H9 (cell line): ENCODE results near the gene CDH24. TPM values are rescaled to one million over a fixed set of nuclear protein-coding genes. Genes with fewer than 3 reads are reported as not detected.
A peak's percentile ranks its signal among the peaks of the same experiment; 100 is the strongest.

Experiments used
- DNase-seq: peaks from one replicate; pipeline ENCODE4 v3.0.0-alpha.2; 2017
- H2AFZ ChIP-seq: one replicate; pipeline ENCODE4 v1.6.1; 2013; ENCODE audit warnings: mild to moderate bottlenecking, low read length, control low read depth, moderate library complexity
- H2AK5ac ChIP-seq: 2 replicates; pipeline ENCODE4 v1.6.1; 2013; ENCODE audit warnings: low read length, control low read depth, mixed read lengths; ENCODE audit not compliant: insufficient read length
- H2BK120ac ChIP-seq: one replicate; pipeline ENCODE4 v1.6.1; 2013; ENCODE audit warnings: low read depth, mild to moderate bottlenecking, low read length, control low read depth, inconsistent platforms; ENCODE audit not compliant: poor library complexity, severe bottlenecking
- H2BK12ac ChIP-seq: 2 replicates; pipeline ENCODE4 v1.6.1; 2013; ENCODE audit warnings: low read length, control low read depth, mixed read lengths, low read depth; ENCODE audit not compliant: insufficient read length
- H2BK15ac ChIP-seq: 2 replicates; pipeline ENCODE4 v1.6.1; 2013; ENCODE audit warnings: low read depth, low read length, control low read depth
- H2BK20ac ChIP-seq: one replicate; pipeline ENCODE4 v1.6.1; 2013; ENCODE audit warnings: low read depth, mild to moderate bottlenecking, low read length, control low read depth, inconsistent platforms; ENCODE audit not compliant: poor library complexity, severe bottlenecking
- H2BK5ac ChIP-seq: 2 replicates; pipeline ENCODE4 v1.6.1; 2013; ENCODE audit warnings: low read length, control low read depth, mixed read lengths; ENCODE audit not compliant: insufficient read length
- H3K14ac ChIP-seq: 2 replicates; pipeline ENCODE4 v1.6.1; 2013; ENCODE audit warnings: low read length, control low read depth; ENCODE audit not compliant: insufficient read depth
- H3K18ac ChIP-seq: 2 replicates; pipeline ENCODE4 v1.6.1; 2013; ENCODE audit warnings: low read depth, mild to moderate bottlenecking, mixed read lengths, low read length, control low read depth; ENCODE audit not compliant: insufficient read length
- H3K23ac ChIP-seq: 2 replicates; pipeline ENCODE4 v1.6.1; 2013; ENCODE audit warnings: low read length, control low read depth, mixed read lengths, low read depth; ENCODE audit not compliant: insufficient read length
- H3K23me2 ChIP-seq: 2 replicates; pipeline ENCODE4 v1.6.1; 2013; ENCODE audit warnings: low read depth, mild to moderate bottlenecking, mixed read lengths, low read length, control low read depth; ENCODE audit not compliant: insufficient read length, poor library complexity, severe bottlenecking
- H3K27ac ChIP-seq: 2 replicates; pipeline ENCODE4 v1.5.1; 2013; ENCODE audit warnings: low read length, control low read depth, mixed read lengths, low read depth; ENCODE audit not compliant: insufficient read length
- H3K27me3 ChIP-seq: 2 replicates; pipeline ENCODE4 v1.6.1; 2013; ENCODE audit warnings: low read length, control low read depth, inconsistent platforms; ENCODE audit not compliant: insufficient read depth
- H3K4ac ChIP-seq: 2 replicates; pipeline ENCODE4 v1.6.1; 2013; ENCODE audit warnings: low read depth, mild to moderate bottlenecking, control low read depth, inconsistent platforms, low read length, moderate library complexity
- H3K4me1 ChIP-seq: 2 replicates; pipeline ENCODE4 v1.6.1; 2013; ENCODE audit warnings: low read length, control low read depth, inconsistent platforms; ENCODE audit not compliant: insufficient read depth
- H3K4me2 ChIP-seq: 2 replicates; pipeline ENCODE4 v1.6.1; 2013; ENCODE audit warnings: low read length, control low read depth, mixed read lengths; ENCODE audit not compliant: insufficient read length, insufficient read depth
- H3K56ac ChIP-seq: 2 replicates; pipeline ENCODE4 v1.6.1; 2013; ENCODE audit warnings: low read depth, mild to moderate bottlenecking, mixed read lengths, low read length, control low read depth; ENCODE audit not compliant: insufficient read length
- H3K79me1 ChIP-seq: 2 replicates; pipeline ENCODE4 v1.6.1; 2013; ENCODE audit warnings: low read depth, mild to moderate bottlenecking, moderate library complexity, low read length, control low read depth, inconsistent platforms; ENCODE audit not compliant: insufficient read depth, poor library complexity, severe bottlenecking
- H3K79me2 ChIP-seq: 2 replicates; pipeline ENCODE4 v1.6.1; 2013; ENCODE audit warnings: low read length, control low read depth, inconsistent platforms; ENCODE audit not compliant: insufficient read depth
- H3K9ac ChIP-seq: 2 replicates; pipeline ENCODE4 v1.6.1; 2013; ENCODE audit warnings: low read length, control low read depth, mixed read lengths; ENCODE audit not compliant: insufficient read length; ENCODE audit errors: extremely low read depth
- H3K9me3 ChIP-seq: one replicate; pipeline ENCODE4 v1.6.1; 2013; ENCODE audit warnings: low read depth, low read length, inconsistent platforms; ENCODE audit not compliant: control insufficient read depth
- H3T11ph ChIP-seq: one replicate; pipeline ENCODE4 v1.6.1; 2013; ENCODE audit warnings: mild to moderate bottlenecking, low read length, control low read depth, inconsistent platforms
- H4K20me1 ChIP-seq: one replicate; pipeline ENCODE4 v1.6.1; 2013; ENCODE audit not compliant: control insufficient read depth, insufficient read length, insufficient read depth
- H4K5ac ChIP-seq: 2 replicates; pipeline ENCODE4 v1.6.1; 2013; ENCODE audit warnings: low read depth, mild to moderate bottlenecking, mixed read lengths, low read length, control low read depth; ENCODE audit not compliant: insufficient read length
- H4K8ac ChIP-seq: replicated peaks from 2 replicates; pipeline ENCODE4 v1.6.1; 2013; ENCODE audit warnings: low read length, control low read depth, mixed read lengths, low read depth; ENCODE audit not compliant: insufficient read length
- H4K91ac ChIP-seq: 2 replicates; pipeline ENCODE4 v1.6.1; 2013; ENCODE audit warnings: low read depth, mild to moderate bottlenecking, moderate library complexity, mixed read lengths, low read length, control low read depth; ENCODE audit not compliant: insufficient read length
- H3K27ac Mint-ChIP-seq, 3 experiments: 2 replicates in 2 of 3; 3 replicates in 1 of 3; pipeline ENCODE4 v1.8.0; 2020 to 2021; ENCODE audit warnings: mixed read lengths in 3 of 3, mild to moderate bottlenecking in 1 of 3, moderate library complexity in 1 of 3
- H3K27me3 Mint-ChIP-seq: 2 replicates; pipeline ENCODE4 v1.8.0; 2021; ENCODE audit warnings: low read depth, mild to moderate bottlenecking, moderate library complexity, mixed read lengths
- H3K36me3 Mint-ChIP-seq, 3 experiments: 2 replicates in 2 of 3; 3 replicates in 1 of 3; pipeline ENCODE4 v1.8.0; 2020 to 2021; ENCODE audit warnings: low read depth in 3 of 3, mixed read lengths in 3 of 3; ENCODE audit not compliant: insufficient read depth in 1 of 3
- H3K4me1 Mint-ChIP-seq, 2 experiments: 2 replicates each; pipeline ENCODE4 v1.8.0; 2020; ENCODE audit warnings: mixed read lengths in 2 of 2
- H3K4me3 Mint-ChIP-seq, 2 experiments: 2 replicates in 1 of 2; 3 replicates in 1 of 2; pipeline ENCODE4 v1.8.0; 2020 to 2021; ENCODE audit warnings: mild to moderate bottlenecking in 2 of 2, mixed read lengths in 2 of 2, moderate library complexity in 1 of 2
- H3K9me3 Mint-ChIP-seq, 2 experiments: 2 replicates in 1 of 2; 3 replicates in 1 of 2; pipeline ENCODE4 v1.8.0; 2020; ENCODE audit warnings: mild to moderate bottlenecking in 2 of 2, mixed read lengths in 2 of 2, moderate library complexity in 1 of 2
- CTCF ChIP-seq: fragments of 200-600 bp; sonication (generic); conservative IDR thresholded peaks from 3 replicates; pipeline ENCODE4 v1.8.0; 2021; ENCODE audit warnings: antibody characterized with exemption, mild to moderate bottlenecking
- WGBS: extraction: QIAGEN DNeasy Blood & Tissue Kit; methylation state at CpG from one replicate; pipeline ENCODE4 v1.1.7; 2013; ENCODE audit warnings: missing lambda C conversion rate, low lambda C conversion rate, mixed read lengths; ENCODE audit not compliant: insufficient read length; ENCODE audit errors: extremely low coverage; 5-methylcytosine and 5-hydroxymethylcytosine counted together
- total RNA-seq: library from RNA; stranded (reverse); gene quantifications from 2 replicates; pipeline ENCODE4 v1.2.1, GENCODE V29; 2021

The CDH24 gene
- total RNA-seq, 1 experiment from 2014 or later = 16.7 TPM

GRCh38 chr14:23055147-23055550 lies 2.2 kb downstream of the CDH24 start:
- DNase-seq = no peak
- WGBS = no CpG with 5 or more reads among the region's 12 CpGs
- peak overlapping the region in 1 of 2 experiments; percentile 44; a peak in 2 of 5 replicates for H3K4me3 Mint-ChIP-seq

More at GRCh38 chr14:23055147-23055550, 2.2 kb downstream of the CDH24 start:
- Histone ChIP-seq H3K4me1 (no peaks in the 10 kb centered on the region; the same call in 1 of the 2 replicates), H2BK120ac (no peak overlapping the region), H3K56ac (no peak overlapping the region), H4K91ac (no peak overlapping the region), H3K23me2 (peaks cover 15% of the 10 kb centered on the region), H2BK12ac (no peak overlapping the region), H3K14ac (no peak overlapping the region), H2AK5ac (no peak overlapping the region), H3K79me2 (no peaks in the 10 kb centered on the region), H3K18ac (no peak overlapping the region), H3K79me1 (no peaks in the 10 kb centered on the region), H4K5ac (no peak overlapping the region), H3K4ac (no peak overlapping the region), H2AFZ (no peak overlapping the region), H3T11ph (no peak overlapping the region), H2BK5ac (no peak overlapping the region), H3K9me3 (no peaks in the 10 kb centered on the region), H3K9ac (no peak overlapping the region), H4K20me1 (no peaks in the 10 kb centered on the region), H3K27me3 (no peaks in the 10 kb centered on the region), H3K23ac (no peak overlapping the region), H2BK15ac (no peak overlapping the region), H2BK20ac (no peak overlapping the region), H3K27ac (no peak overlapping the region), H4K8ac (no peak overlapping the region), H3K4me2 (no peak overlapping the region)
- Mint-ChIP-seq H3K4me1 (peaks cover 16 to 19% of the 10 kb centered on the region in 2 experiments), H3K36me3 (peaks cover 7 to 37% (median 28%) of the 10 kb centered on the region in 3 experiments), H3K27me3 (peaks cover 8% of the 10 kb centered on the region), H3K27ac (no peak overlapping the region), H3K9me3 (no peaks in the 10 kb centered on the region)
- no peak for TF ChIP-seq CTCF
